HEK293T (cell line): ENCODE data around the gene ZBTB44.

Source experiments
- CTCF ChIA-PET: fragments of 350-600 bp; formaldehyde crosslinking; extraction: SDS; loops from one replicate; lab custom pipeline; 2021; ENCODE audit warnings: antibody characterized with exemption, inconsistent platforms; lab: Yijun Ruan, JAX
- POLR2A ChIA-PET: fragments of 350-600 bp; formaldehyde crosslinking; extraction: SDS; loops from one replicate; lab custom pipeline; 2020; ENCODE audit warnings: antibody characterized with exemption, inconsistent platforms; lab: Yijun Ruan, JAX
- DNase-seq: peaks from one replicate; pipeline ENCODE4 v3.0.0; 2012; ENCODE audit warnings: mixed read lengths; ENCODE audit errors: extremely low spot score
- ARNT ChIP-seq: fragments of 450-650 bp; IDR thresholded peaks from 2 replicates; pipeline ENCODE4 v1.6.1; 2017; ENCODE audit warnings: mild to moderate bottlenecking
- BHLHE40 ChIP-seq: fragments of 450-650 bp; IDR thresholded peaks from 2 replicates; pipeline ENCODE4 v1.6.1; 2016; ENCODE audit warnings: mild to moderate bottlenecking, moderate library complexity, borderline replicate concordance
- CTBP1 ChIP-seq: fragments of 450-650 bp; IDR thresholded peaks from 2 replicates; pipeline ENCODE4 v1.6.1; 2016; ENCODE audit warnings: borderline replicate concordance
- ELF4 ChIP-seq: fragments of 450-650 bp; IDR thresholded peaks from 2 replicates; pipeline ENCODE4 v1.6.1; 2017; ENCODE audit warnings: antibody characterized with exemption
- FOXA1 ChIP-seq: fragments of 450-650 bp; IDR thresholded peaks from 2 replicates; pipeline ENCODE4 v1.6.1; 2016; ENCODE audit warnings: mild to moderate bottlenecking
- FOXK2 ChIP-seq: fragments of 450-650 bp; IDR thresholded peaks from 2 replicates; pipeline ENCODE4 v1.6.1; 2016; ENCODE audit warnings: mild to moderate bottlenecking
- FOXM1 ChIP-seq: fragments of 450-650 bp; IDR thresholded peaks from 2 replicates; pipeline ENCODE4 v1.6.1; 2017; ENCODE audit warnings: mild to moderate bottlenecking, borderline replicate concordance
- HDGF ChIP-seq: fragments of 450-650 bp; IDR thresholded peaks from 2 replicates; pipeline ENCODE4 v1.6.1; 2017; ENCODE audit warnings: antibody characterized with exemption, borderline replicate concordance
- L3MBTL2 ChIP-seq: fragments of 450-650 bp; conservative IDR thresholded peaks from 2 replicates; pipeline ENCODE4 v1.6.1; 2016; ENCODE audit warnings: mild to moderate bottlenecking
- LEF1 ChIP-seq: fragments of 450-650 bp; IDR thresholded peaks from 2 replicates; pipeline ENCODE4 v1.6.1; 2017; ENCODE audit warnings: mild to moderate bottlenecking, borderline replicate concordance
- NFRKB ChIP-seq: fragments of 450-650 bp; IDR thresholded peaks from 2 replicates; pipeline ENCODE4 v1.6.1; 2016; ENCODE audit warnings: mild to moderate bottlenecking, moderate library complexity
- PKNOX1 ChIP-seq: fragments of 450-650 bp; IDR thresholded peaks from 2 replicates; pipeline ENCODE4 v1.6.1; 2016
- SP1 ChIP-seq: fragments of 450-650 bp; IDR thresholded peaks from 2 replicates; pipeline ENCODE4 v1.6.1; 2017
- SUZ12 ChIP-seq: fragments of 450-650 bp; IDR thresholded peaks from 2 replicates; pipeline ENCODE4 v1.6.1; 2016; ENCODE audit warnings: mild to moderate bottlenecking
- TARDBP ChIP-seq: fragments of 450-650 bp; IDR thresholded peaks from 2 replicates; pipeline ENCODE4 v1.6.1; 2016
- ZNF384 ChIP-seq: fragments of 450-650 bp; IDR thresholded peaks from 2 replicates; pipeline ENCODE4 v1.6.1; 2016

Gene ZBTB44

DNA sequence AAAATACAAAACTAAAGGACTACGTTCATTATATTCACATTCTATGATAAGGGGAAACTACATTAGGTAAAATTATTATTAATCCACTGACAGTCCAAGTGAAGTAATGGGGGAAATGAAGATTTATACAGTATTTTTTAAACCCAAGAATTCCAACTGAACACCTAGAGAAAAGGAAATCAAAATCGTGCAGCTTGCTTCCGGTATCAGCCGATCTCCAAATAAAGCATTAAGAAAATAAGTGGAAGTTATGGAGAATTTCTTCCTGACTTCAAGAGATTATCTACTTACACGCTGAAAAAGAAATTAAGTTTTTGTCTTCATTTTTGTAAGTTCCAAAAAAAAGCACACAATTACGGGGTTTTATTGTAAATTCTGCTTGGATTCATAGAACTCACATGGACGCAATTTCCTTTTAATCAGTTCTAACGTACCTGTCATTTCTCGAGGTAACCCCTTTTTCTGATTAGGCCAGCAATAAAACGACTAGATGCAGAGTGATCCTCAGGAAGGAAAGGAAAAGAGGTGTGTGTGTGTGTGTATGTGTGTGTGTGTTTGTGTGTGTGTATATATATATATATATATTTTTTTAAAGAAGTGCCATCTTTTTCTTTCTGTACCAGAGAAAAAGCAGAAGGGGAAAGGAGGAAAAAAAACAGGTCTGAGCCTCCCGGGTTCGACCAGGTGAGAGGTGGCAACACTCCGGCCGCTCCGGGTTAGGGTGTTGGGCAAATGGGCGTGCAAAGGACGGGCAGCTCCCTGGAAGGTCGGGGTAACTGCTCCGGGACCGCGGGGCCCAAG is 1.1 kb downstream of the ZBTB44 start:
- TF ChIP-seq CTBP1 = no peak
- no peak for TF ChIP-seq TARDBP
- TF ChIP-seq BHLHE40 = no peak
- no peak for DNase-seq
- CTCF ChIA-PET = no interaction called here
- POLR2A ChIA-PET = no interaction called here

DNA sequence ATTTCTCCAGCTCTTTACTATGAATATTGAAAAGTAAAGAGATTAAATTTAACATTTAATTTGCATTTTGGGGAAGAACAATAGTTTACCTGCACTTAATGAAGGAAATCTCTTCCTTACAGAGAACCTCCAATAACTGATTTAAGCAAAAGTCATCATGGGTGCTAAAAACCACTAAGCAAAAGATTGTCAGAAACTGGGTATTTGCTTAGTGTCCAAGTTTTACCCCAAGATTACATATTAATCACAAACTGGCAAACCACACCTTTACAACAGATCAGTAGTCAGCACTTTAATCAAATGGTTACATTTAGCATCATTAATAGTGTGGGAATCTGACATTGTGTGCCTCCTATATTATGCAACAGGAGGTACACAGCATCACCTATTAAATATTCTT is 2.7 kb downstream of the ZBTB44 start:
- TF ChIP-seq TARDBP = no peak
- TF ChIP-seq PKNOX1 = no peak
- no peak for TF ChIP-seq ARNT
- no peak for TF ChIP-seq FOXM1
- no peak for TF ChIP-seq L3MBTL2
- no peak for TF ChIP-seq FOXA1
- TF ChIP-seq CTBP1 = no peak
- TF ChIP-seq HDGF = no peak
- TF ChIP-seq FOXK2 = no peak
- DNase-seq = no peak
- CTCF ChIA-PET = no interaction called here
- POLR2A ChIA-PET = no interaction called here

DNA sequence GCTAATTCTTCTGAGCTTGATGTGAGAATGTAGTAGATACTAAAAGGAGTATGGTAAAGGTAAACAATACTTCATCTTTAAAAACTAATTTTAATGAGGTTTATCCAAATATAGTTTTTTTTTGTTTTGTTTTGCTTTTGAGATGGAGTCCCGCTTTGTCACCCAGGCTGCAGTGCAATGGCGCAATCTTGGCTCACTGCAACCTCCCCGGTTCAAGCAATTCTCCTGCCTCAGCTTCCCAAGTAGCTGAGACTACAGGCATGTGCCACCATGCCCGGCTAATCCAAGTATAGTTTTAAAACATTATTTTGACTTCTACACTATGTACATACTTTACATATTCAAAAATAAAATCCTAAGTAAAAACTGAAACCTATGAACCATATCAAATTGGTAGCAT is 4.1 kb downstream of the ZBTB44 start:
- ChIA-PET POLR2A (no interaction called here), CTCF (interaction anchor here (0.6 kb wide), 1 partner anchor 15 kb away, joined by 5 read pairs; no protein-coding TSS in a partner anchor)
- no peak for TF ChIP-seq BHLHE40
- no peak for TF ChIP-seq NFRKB
- TF ChIP-seq FOXM1 = no peak
- no peak for TF ChIP-seq LEF1
- TF ChIP-seq FOXA1 = no peak
- no peak for TF ChIP-seq ELF4
- TF ChIP-seq SUZ12 = no peak
- no peak for TF ChIP-seq CTBP1
- no peak for TF ChIP-seq L3MBTL2
- TF ChIP-seq PKNOX1 = no peak
- TF ChIP-seq SP1 = no peak
- TF ChIP-seq ARNT = no peak
- no peak for TF ChIP-seq ZNF384
- TF ChIP-seq HDGF = no peak
- DNase-seq = no peak

DNA sequence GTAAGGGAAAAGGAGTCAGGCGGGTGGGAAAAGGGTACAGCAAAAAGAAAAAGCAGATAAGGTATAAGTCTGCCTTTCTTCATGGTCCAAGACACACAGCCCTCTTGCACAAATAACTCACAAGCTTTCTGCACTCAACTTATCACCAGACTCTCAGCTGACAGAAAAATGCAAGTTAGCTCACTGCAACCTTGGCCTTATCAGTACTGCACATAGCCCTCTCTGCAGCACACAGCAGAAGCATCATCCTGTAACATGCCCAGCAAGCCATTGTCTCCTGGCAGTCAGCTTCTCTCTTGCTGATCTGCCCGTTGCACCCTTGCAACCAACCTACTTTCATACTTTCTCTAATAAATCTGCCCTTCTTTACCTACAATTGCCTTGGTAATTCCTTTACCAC is 5.8 kb downstream of the ZBTB44 start:
- TF ChIP-seq HDGF (no peak), PKNOX1 (no peak), CTBP1 (no peak), FOXK2 (no peak), ZNF384 (no peak)
- no peak for DNase-seq
- ChIA-PET CTCF (no interaction called here), POLR2A (no interaction called here)

DNA sequence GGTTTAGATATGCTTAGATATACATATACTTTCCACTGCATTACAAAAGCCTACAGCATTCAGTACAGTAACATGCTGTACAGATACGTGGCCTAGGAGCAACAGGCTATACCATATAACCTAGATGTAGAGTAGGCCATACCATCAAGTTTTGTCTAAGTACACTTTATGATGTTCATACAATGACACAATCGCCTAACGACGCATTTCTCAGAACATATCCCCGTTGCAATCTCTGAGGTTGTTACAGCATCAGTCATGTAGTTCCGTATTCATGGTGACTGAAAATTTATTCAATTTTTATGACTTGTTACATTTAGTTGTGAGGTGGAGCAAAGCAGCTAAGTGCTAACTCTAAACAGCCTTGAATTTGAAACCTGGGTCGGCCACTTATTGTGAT is 6.7 kb downstream of the ZBTB44 start:
- ChIA-PET CTCF (no interaction called here), POLR2A (no interaction called here)
- TF ChIP-seq LEF1 (no peak), CTBP1 (no peak)
- no peak for DNase-seq

GRCh38 chr11:130304651-130305050 is 10.1 kb downstream of the ZBTB44 start:
- DNase-seq = no peak
- ChIA-PET CTCF (no interaction called here), POLR2A (no interaction called here)
- no peak for TF ChIP-seq FOXM1
- no peak for TF ChIP-seq TARDBP
- TF ChIP-seq PKNOX1 = no peak
- TF ChIP-seq SUZ12 = no peak
- no peak for TF ChIP-seq L3MBTL2

DNA sequence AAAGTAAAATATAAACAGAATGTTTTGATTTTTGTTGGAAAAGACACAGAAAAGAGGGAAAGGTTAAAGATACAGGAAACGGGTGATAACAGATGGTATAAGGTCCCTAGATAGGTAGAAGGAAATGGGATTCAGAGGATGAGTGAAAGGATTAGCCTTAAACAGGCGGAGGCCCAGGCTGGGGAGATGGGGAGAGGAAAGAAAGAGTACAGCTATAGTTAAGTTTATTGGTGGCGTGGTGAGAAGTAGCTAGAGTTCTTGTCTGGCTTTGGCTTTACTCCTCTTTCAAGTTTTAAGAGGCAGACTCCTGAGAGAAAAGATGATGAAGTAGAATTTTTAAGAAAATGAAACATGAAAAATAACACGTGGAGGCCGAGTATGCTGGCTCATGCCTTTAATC is 13.7 kb downstream of the ZBTB44 start:
- ChIA-PET POLR2A (no interaction called here), CTCF (no interaction called here)
- DNase-seq = no peak
- TF ChIP-seq L3MBTL2 (no peak), ARNT (no peak), SP1 (no peak), FOXM1 (no peak), ZNF384 (no peak), CTBP1 (no peak), LEF1 (no peak), NFRKB (no peak), PKNOX1 (no peak), ELF4 (no peak), TARDBP (no peak), HDGF (no peak), FOXK2 (no peak), BHLHE40 (no peak)
